Muscle of arm (tissue), 12 donors: Measurements from ENCODE around the gene CRACDL. TPM values are rescaled to one million over a fixed set of nuclear protein-coding genes. Genes with fewer than 3 reads are reported as not detected.
"Not testable (repeated sequence)": the region's sequence is repeated elsewhere in the genome, so short reads cannot be mapped to it uniquely, and the experiment has no call there.

Experiments used
- DNase-seq: peaks from one replicate; pipeline ENCODE4 v3.0.0-alpha.2; 2013
- polyA plus RNA-seq, 12 donors: library from polyadenylated mRNA; unstranded; fragments of 120-200 nt; gene quantifications; one replicate each; pipeline ENCODE4 v1.2.1, GENCODE V29; 2013; ENCODE audit not compliant: insufficient read length in 12 of 12

Gene CRACDL
- polyA plus RNA-seq, 12 donors, result 0.92 to 9.8 (median 1.8) TPM; not detected in 1

- not testable (repeated sequence) for DNase-seq
Observed at GRCh38 chr2:98752711-98753110, 183.3 kb downstream of the CRACDL start.

GRCh38 chr2:98751748-98752147 lies 184.3 kb downstream of the CRACDL start:
- DNase-seq, result no peak

GRCh38 chr2:98750593-98751282 lies 185.3 kb downstream of the CRACDL start:
- no peak for DNase-seq

- peak; percentile 34 for DNase-seq
Observed at GRCh38 chr2:98749066-98749450, 187.0 kb downstream of the CRACDL start.

GRCh38 chr2:98748292-98749065 lies 187.5 kb downstream of the CRACDL start:
- DNase-seq, result no peak

- no peak for DNase-seq
Observed at GRCh38 chr2:98747888-98748287, 188.1 kb downstream of the CRACDL start.

GRCh38 chr2:98746426-98746825 lies 189.6 kb downstream of the CRACDL start:
- no peak for DNase-seq

GRCh38 chr2:98744595-98744994 lies 191.4 kb downstream of the CRACDL start:
- no peak for DNase-seq

Other genes starting within 250 kb of the CRACDL start
- gene MGAT4A, start 205.1 kb downstream of the CRACDL start, polyA plus RNA-seq, result 1 to 10 TPM in 11 of 12 donors, not detected in 1; 3.9 to 9.0 (median 6.1) TPM
- gene C2orf15, start 205.5 kb upstream of the CRACDL start, polyA plus RNA-seq, result 1 to 10 TPM in 2 of 12 donors, under 1 TPM in 7, not detected in 3; 0.27 to 1.8 (median 0.48) TPM
- gene TSGA10, start 218.7 kb upstream of the CRACDL start, polyA plus RNA-seq, result 1 to 10 TPM in 10 of 12 donors, not detected in 2; 1.3 to 6.6 (median 2.9) TPM
- gene LIPT1, start 218.7 kb upstream of the CRACDL start, polyA plus RNA-seq, result 10 to 100 TPM in 4 of 12 donors, 1 to 10 TPM in 7, not detected in 1; 7.1 to 33.3 (median 9.3) TPM
- 10 to 100 TPM in 11 of 12 donors, not detected in 1; 17.1 to 46.5 (median 24.7) TPM for gene MITD1, start 244.8 kb upstream of the CRACDL start, polyA plus RNA-seq
- 10 to 100 TPM in 11 of 12 donors, not detected in 1; 36.0 to 51.4 (median 44.5) TPM for gene MRPL30, start 245.0 kb upstream of the CRACDL start, polyA plus RNA-seq